HG03135 (cell line): ENCODE measurements around the gene RNASEH1.
A peak's percentile ranks its signal among the peaks of the same experiment; 100 is the strongest.

ENCODE experiments used
- ATAC-seq: cut with Tn5 transposase; IDR thresholded peaks from one replicate; pipeline ENCODE4 v1.9.1; 2021; ENCODE audit warnings: mild to moderate bottlenecking, moderate library complexity; ENCODE audit not compliant: unreplicated experiment

RNASEH1 gene

DNA sequence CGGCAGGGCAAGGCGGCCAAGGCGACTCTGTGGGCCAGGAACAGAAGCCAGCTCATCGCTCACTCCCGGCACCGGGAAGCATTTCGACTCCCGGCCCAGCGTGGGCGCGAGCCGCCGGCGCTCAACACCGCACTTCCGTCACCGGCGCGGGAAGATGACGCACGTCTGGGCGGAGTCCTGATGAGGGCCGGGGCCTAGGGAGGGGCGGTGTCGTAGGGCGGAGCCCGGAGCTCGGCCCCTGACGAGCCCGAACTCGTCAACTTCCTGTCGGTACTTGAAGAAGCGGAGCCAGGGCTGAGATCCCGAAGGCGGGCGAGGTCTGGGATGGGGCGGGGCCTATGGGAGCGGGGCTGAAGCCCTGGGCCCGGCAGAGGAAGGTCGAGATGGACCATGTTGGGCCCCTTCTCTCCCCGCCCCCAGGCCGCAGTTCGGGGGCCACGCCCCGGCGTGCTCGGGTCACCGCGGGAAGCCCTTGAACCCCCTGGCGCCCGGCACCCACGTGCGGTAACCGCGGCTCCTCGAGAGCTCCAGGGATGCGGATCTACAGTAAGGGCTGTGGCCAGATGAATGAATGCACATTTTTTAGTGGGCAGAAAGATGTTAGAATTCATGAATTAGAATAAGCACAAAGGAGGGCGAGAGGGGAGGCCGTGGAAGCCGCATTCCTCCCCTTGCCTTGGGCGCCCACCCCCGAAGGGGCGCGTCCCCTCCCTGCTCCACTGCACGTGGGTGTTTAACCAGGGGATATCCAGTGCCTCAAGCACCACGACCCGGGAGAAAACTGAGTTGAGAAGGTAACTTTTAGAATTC is at the start of gene RNASEH1:
Gene RNASEH1 (minus strand): TSS at position 129 of the 810 bp plus-strand sequence. CDS start 73 bp downstream, at position 56.
- ATAC-seq = peak; percentile 98

GRCh38 chr2:3606370-3607201 is 48.5 kb upstream of the RNASEH1 start:
- no peak for ATAC-seq

GRCh38 chr2:3606028-3606369 is 47.9 kb upstream of the RNASEH1 start:
- no peak for ATAC-seq

GRCh38 chr2:3604991-3605961 is 47.1 kb upstream of the RNASEH1 start:
- ATAC-seq = no peak

DNA sequence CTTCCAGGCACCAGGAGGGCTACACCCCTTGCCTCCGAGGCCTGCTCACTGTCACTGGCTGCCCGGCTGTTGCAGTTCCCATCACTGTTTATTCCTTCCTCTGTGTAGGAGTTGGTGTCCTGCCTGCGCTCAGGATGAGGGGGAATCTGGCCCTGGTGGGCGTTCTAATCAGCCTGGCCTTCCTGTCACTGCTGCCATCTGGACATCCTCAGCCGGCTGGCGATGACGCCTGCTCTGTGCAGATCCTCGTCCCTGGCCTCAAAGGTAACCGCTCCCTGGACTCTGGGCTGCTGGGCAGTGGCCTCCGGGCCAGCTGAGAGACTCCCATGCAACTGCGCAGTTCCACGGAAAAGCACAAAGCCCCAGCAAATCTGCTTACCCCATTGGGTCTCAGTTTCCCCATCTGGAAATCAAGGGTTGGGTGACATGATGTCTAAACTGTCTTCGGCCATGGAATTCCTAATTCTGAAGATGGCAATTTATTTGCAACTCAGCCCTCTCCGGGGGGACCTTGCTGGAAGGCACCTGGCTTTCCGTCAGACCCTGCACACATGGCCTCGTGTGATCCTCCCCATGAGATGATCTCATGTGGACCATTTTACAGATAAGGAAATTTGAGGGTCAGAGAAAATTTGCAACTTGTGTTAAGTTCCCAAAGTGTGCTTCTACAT is 46.2 kb upstream of the RNASEH1 start:
- ATAC-seq = no peak

- no peak for ATAC-seq
Measured at GRCh38 chr2:3603536-3604206, 45.5 kb upstream of the RNASEH1 start.

DNA sequence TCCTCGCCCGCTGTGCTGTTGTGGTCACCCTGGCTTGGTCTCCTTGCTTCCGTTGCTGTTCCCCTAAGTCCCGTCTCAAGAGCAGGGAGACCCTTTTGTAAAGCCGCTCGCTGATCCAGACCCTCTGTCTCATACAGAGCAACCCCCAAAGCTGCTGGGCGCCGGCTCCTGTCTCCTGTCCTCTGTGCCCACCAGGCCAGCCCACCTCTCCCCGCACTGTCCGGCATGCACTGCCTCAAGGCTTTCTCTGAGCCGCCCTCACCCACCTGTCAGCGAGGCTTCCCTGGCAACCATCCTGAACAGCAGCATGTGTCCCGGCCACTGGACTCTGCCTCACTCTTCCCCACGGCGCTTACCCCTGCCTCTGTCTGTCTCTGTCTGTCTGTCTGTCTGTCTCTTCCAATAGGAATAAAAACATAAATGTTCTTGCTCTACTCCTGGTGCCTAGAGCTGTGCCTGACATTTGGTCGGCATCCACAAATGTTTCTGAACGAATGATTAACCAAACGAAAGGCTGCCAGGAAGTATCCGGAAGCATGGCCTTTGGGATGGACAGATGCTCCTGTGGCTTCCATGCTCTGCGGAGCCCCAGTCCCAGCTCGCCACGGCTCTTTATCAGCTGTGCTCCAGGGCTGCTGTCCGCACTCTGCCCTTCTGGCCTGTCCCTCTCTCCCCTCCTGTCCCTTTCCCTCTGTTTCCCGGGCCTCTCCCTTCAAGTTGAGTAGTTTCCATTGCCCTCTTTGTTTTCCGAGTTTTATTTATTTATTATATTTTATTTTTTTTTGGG is 44.6 kb upstream of the RNASEH1 start:
- ATAC-seq = no peak

GRCh38 chr2:3601561-3602271 is 43.6 kb upstream of the RNASEH1 start:
- no peak for ATAC-seq

DNA sequence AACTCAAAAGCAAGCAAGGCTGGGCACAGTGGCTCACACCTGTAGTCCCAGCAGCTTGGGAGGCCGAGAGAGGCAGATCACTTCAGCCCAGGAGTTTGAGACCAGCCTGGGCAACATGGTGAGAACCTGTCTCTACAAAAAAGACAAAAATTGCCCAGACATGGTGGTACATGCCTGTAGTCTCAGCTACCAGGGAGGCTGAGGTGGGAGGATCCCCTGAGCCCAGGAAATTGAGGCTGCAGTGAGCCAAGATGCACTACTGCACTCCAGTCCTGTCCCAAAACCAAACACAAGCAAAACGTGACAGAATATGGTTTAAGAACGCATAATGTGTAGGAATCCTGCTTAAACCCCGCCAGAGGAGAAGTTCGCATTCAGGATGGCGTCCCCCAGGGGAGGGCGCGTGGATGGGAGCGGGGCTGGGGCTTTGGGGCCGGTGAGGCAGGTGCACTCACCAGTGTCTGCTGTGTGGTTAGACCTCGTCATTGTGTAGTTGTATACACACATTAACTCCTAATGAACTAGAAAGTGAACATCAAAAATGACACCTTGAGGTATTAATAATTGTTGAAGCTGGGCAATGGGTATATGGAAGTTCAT is 42.2 kb upstream of the RNASEH1 start:
- ATAC-seq = no peak

- ATAC-seq = no peak
Measured at GRCh38 chr2:3598912-3599854, 41.0 kb upstream of the RNASEH1 start.

DNA sequence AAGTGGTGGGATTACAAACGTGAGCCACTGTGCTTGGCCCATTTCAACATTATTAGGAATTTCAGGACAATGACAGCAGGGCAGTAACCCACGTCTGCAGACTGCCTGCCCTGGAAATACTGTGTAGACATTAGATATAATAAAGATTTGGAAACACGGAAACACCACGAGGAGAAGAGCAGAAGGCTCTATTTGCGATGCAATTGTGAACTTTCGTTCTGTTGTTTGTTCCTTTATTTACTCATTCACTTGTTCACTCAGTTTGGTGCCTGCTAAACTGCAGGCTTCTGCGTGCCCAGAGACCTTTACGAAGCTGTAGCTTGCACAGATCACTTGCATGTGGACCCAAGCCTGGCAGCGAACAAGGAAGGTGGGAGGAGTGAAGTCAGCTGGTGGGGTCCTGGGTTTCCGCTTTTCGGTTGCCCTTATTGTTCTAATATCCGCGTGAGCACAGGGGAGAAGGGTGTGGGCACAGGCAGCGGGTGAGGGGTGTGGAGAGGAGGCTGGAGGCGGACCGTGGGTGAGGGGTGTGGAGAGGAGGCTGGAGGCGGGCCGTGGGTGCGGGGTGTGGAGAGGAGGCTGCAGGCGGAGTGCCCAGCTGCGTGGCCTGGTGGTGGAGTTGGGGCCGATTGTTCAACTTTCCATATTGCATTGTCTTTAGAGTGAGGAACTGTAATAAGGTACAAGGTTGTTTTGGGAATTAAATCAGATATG is 40.2 kb upstream of the RNASEH1 start:
- ATAC-seq = no peak

DNA sequence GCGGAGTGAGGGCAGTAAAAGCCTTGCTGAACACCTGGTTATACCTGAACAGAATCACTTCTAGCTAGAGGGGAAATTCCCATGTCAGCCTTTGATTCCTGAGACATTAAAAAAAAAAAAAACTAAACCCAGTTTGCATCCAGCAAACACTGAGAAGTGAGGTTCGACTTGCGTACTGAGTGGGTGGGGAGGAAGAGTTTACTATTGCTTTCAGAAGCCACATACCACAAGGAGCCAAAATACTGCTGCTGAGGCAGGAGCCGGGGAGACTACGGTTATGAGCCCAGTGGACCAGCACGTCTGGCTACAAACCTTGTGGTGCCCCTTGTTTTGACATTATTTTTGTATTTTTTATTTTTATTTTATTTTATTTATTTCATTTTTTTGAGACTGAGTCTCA is 39.4 kb upstream of the RNASEH1 start:
- ATAC-seq = no peak

DNA sequence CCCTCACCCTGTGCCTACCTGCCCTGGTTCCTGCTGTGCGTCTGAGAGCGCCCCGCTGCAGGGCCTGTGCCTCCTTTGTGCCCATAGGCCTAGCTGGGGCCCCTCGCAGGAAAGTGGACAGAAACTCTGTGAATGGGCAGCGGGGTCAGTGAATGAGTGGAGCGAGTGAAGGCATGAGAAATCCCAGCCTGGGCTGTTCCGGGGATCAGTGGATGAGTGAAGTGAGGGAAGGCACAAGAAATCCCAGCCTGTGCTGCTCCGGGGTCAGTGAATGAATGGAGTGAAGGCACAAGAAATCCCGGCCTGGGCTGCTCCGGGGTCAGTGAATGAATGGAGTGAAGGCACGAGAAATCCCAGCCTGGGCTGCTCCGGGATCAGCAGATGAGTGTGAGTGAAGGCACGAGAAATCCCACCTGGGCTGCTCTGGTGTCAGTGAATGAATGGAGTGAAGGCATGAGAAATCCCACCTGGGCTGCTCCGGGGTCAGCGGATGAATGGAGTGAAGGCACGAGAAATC is 38.8 kb upstream of the RNASEH1 start:
- ATAC-seq = no peak

DNA sequence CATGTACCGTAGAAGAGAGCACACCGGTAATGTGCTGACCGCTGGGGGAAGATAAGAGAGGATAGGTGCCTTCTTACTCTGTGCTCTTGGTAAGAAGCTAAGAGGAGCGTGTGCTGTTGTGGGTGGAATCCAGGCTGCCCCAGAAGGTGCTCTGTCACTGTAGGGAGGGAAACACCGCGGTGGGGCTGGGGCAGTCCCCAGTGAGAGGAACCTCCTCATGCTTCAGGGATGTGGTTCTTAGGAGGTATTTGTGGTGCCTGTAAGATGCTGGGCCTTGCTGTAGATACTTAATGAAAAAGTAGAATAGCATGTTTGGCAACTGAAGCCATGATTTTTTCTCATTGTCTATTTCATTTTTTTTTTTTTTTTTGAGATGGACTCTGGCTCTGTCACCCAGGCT is 37.9 kb upstream of the RNASEH1 start:
- peak; percentile 82 for ATAC-seq

GRCh38 chr2:3595404-3595803 is 37.3 kb upstream of the RNASEH1 start:
- ATAC-seq = no peak
